Measurements from ENCODE around the gene COL4A2. TPM values are rescaled to one million over a fixed set of nuclear protein-coding genes. Genes with fewer than 3 reads are reported as not detected.

Gene COL4A2
- total RNA-seq, 1 donor from 2014 or later = 7.6 TPM

DNA sequence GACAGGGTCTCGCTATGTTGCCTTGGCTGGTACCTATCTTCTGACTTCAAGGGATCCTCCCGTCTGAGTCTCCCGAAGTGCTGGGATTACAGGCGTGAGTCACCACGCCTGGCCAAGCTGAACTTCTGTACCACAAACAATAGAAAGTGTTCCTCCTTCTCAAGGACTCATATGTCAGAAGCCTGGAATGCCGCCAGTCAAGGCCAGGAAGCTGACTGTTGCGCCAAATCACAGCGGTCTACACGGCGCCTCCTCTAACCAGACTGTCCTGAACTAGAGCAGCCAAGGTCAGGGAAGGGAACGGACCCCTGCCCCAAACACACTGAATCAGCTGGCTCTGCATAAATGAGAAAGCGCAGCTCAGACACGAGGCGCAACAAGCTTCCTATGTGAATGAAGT lies 239.8 kb downstream of the COL4A2 start:
- Histone ChIP-seq H3K36me3 (ENCODE audit: control insufficient read depth, insufficient read depth, low read length) (no peaks in the 10 kb centered on the region), H3K27me3 (ENCODE audit: control insufficient read depth, insufficient read depth, low read length) (no peaks in the 10 kb centered on the region), H3K4me3 (ENCODE audit: low read depth, low read length) (no peak overlapping the region)
- DNase-seq (ENCODE audit: low read depth) (peak; percentile 92), FAIRE-seq (peak; percentile 96)
- TF ChIP-seq CTCF (IDR thresholded peaks at IDR 0.05; ENCODE audit: insufficient read depth, low read length, severe bottlenecking) = no peak

GRCh38 chr13:110548891-110549794 lies 242.1 kb downstream of the COL4A2 start:
- H3K27me3 ChIP-seq (ENCODE audit: control insufficient read depth, insufficient read depth, low read length) = no peaks in the 10 kb centered on the region
- FAIRE-seq (no peak), DNase-seq (ENCODE audit: low read depth) (no peak)
- TF ChIP-seq CTCF (IDR thresholded peaks at IDR 0.05; ENCODE audit: insufficient read depth, low read length, severe bottlenecking) = no peak
- H3K4me3 ChIP-seq (ENCODE audit: low read depth, low read length) = no peak overlapping the region
- H3K36me3 ChIP-seq (ENCODE audit: control insufficient read depth, insufficient read depth, low read length) = no peaks in the 10 kb centered on the region

DNA sequence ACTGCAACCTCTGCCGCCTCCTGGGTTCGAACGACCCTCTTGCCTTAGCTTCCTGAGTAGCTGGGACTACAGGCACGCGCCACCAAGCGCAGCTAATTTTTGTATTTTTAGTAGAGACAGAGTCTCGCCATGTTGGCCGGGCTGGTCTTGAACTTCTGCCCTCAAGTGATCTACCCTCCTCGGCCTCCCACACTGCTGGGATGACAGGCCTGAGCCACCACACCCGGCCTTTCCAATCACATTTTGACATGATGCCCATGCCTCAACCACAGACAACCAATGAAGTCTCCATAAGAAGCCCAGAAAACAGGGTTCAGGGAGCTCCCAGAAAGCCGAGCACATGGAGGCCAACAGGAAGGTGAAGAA lies 242.7 kb downstream of the COL4A2 start:
- H3K27me3 ChIP-seq (ENCODE audit: control insufficient read depth, insufficient read depth, low read length) = no peaks in the 10 kb centered on the region
- no peak overlapping the region for H3K4me3 ChIP-seq (ENCODE audit: low read depth, low read length)
- no peak for TF ChIP-seq CTCF (IDR thresholded peaks at IDR 0.05; ENCODE audit: insufficient read depth, low read length, severe bottlenecking)
- no peak for DNase-seq (ENCODE audit: low read depth)
- H3K36me3 ChIP-seq (ENCODE audit: control insufficient read depth, insufficient read depth, low read length) = no peaks in the 10 kb centered on the region
- no peak for FAIRE-seq

DNA sequence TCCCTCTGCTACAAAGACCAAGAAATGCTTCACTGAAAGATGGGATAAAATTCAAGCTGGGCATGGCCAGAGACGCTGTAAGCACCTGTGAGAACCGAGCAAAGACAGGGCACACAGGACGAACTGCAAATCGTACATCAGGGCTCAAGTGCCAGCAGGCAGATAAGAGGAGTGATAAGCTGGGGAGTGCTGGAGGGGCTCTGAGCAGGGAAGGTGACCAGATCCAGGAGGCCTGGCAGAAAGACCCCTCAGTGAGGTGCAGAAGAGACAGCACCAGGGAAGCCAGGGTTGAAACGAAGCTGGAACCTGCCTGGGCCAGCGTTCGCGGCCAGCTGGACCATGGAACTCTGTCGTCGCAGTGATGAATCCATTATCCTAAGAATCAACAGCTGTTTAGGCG lies 244.2 kb downstream of the COL4A2 start:
- DNase-seq (ENCODE audit: low read depth) (no peak), FAIRE-seq (no peak)
- no peaks in the 10 kb centered on the region for H3K36me3 ChIP-seq (ENCODE audit: control insufficient read depth, insufficient read depth, low read length)
- H3K4me3 ChIP-seq (ENCODE audit: low read depth, low read length) = no peak overlapping the region
- H3K27me3 ChIP-seq (ENCODE audit: control insufficient read depth, insufficient read depth, low read length) = no peaks in the 10 kb centered on the region
- no peak for TF ChIP-seq CTCF (IDR thresholded peaks at IDR 0.05; ENCODE audit: insufficient read depth, low read length, severe bottlenecking)

- Histone ChIP-seq H3K27me3 (ENCODE audit: control insufficient read depth, insufficient read depth, low read length) (no peaks in the 10 kb centered on the region), H3K4me3 (ENCODE audit: low read depth, low read length) (no peak overlapping the region), H3K36me3 (ENCODE audit: control insufficient read depth, insufficient read depth, low read length) (no peaks in the 10 kb centered on the region)
- no peak for TF ChIP-seq CTCF (IDR thresholded peaks at IDR 0.05; ENCODE audit: insufficient read depth, low read length, severe bottlenecking)
- DNase-seq (ENCODE audit: low read depth) = no peak
- no peak for FAIRE-seq
Observed at GRCh38 chr13:110552767-110553166, 245.7 kb downstream of the COL4A2 start.

GRCh38 chr13:110553417-110553816 lies 246.3 kb downstream of the COL4A2 start:
- no peak for FAIRE-seq
- no peak for TF ChIP-seq CTCF (IDR thresholded peaks at IDR 0.05; ENCODE audit: insufficient read depth, low read length, severe bottlenecking)
- DNase-seq (ENCODE audit: low read depth) = no peak
- Histone ChIP-seq H3K36me3 (ENCODE audit: control insufficient read depth, insufficient read depth, low read length) (no peaks in the 10 kb centered on the region), H3K27me3 (ENCODE audit: control insufficient read depth, insufficient read depth, low read length) (no peaks in the 10 kb centered on the region), H3K4me3 (ENCODE audit: low read depth, low read length) (no peak overlapping the region)
